ENCODE results near the gene PGM2L1. TPM values are rescaled to one million over a fixed set of nuclear protein-coding genes. Genes with fewer than 3 reads are reported as not detected.

PGM2L1 gene
- total RNA-seq, 3 donors from 2014 or later, result 8.3 to 12.2 (median 12.0) TPM

DNA sequence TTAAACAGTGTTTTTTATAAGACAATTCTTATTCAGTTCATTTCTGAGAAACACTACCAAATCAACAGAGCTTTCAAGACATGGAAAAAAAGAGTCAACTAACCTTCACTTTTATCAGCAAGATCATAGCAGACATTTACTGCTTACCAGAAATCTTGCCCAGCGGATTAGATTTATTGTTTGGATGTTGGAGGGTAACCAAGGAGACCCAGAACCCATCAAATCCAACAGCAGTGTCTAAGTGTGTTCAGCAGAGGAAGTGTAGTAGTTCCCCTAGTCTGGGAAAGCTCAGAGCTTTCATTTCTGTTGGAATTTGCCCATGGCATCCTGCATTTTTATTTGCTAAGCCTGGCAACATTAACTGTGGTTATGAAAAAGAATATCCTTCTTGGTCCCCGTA is 2.4 kb upstream of the PGM2L1 start:
- TF ChIP-seq, protein P1, sequence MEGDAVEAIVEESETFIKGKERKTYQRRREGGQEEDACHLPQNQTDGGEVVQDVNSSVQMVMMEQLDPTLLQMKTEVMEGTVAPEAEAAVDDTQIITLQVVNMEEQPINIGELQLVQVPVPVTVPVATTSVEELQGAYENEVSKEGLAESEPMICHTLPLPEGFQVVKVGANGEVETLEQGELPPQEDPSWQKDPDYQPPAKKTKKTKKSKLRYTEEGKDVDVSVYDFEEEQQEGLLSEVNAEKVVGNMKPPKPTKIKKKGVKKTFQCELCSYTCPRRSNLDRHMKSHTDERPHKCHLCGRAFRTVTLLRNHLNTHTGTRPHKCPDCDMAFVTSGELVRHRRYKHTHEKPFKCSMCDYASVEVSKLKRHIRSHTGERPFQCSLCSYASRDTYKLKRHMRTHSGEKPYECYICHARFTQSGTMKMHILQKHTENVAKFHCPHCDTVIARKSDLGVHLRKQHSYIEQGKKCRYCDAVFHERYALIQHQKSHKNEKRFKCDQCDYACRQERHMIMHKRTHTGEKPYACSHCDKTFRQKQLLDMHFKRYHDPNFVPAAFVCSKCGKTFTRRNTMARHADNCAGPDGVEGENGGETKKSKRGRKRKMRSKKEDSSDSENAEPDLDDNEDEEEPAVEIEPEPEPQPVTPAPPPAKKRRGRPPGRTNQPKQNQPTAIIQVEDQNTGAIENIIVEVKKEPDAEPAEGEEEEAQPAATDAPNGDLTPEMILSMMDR (IDR thresholded peaks at IDR 0.05), result no peak
- no peaks in the 10 kb centered on the region for H3K9me3 ChIP-seq
- H3K36me3 ChIP-seq (ENCODE audit: low read depth), result no peaks in the 10 kb centered on the region
- DNase-seq, result no peak
- no peak overlapping the region for H3K4me3 ChIP-seq
- ATAC-seq, result no peak
- intact Hi-C loops (cut with DNase I, micrococcal nuclease), result no loop called here
- peaks cover 7% of the 10 kb centered on the region for H3K4me1 ChIP-seq (ENCODE audit: low read depth)

DNA sequence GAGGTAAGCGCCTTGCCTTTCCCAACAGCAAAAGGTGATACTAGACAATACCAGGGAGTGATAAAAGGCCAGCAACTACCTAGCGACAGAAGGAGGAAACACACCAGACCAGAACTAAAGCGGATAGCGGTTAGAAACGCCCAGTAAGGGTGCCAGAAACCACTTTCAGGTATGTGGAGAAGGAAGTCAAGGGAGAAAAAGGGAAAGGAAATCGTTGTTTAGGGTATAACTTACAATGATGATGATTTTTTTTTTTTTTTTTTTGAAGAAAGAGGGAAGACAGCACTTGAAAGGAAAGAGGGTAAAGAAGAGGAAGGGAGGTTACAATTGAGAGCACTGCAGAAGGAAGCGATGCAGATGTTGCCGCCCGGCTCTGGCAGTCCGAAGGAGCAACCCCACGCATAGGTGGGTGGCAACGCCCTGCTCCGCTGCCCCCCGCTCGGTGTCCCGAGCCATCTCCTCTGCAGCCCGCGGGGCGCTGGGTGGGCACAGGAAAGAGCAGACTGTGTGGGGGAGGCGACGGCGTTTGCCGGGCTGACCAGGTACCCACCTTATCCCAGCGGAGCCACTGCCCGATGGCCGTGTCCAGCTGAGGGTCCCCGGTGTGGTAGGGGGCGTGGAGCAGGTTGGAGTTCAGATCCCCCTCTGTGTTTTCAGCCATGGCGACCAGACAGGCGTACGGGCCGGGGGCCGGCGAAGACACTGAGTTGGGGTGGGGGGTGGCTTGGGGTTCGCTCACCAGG is 561 bp downstream of the PGM2L1 start:
- H3K4me1 ChIP-seq (ENCODE audit: low read depth), result peaks cover 7% of the 10 kb centered on the region
- ATAC-seq (peak; percentile 73), DNase-seq (peak; percentile 70 to 81 (median 78))
- no peaks in the 10 kb centered on the region for H3K9me3 ChIP-seq
- TF ChIP-seq, protein P1 (IDR thresholded peaks at IDR 0.05), result no peak
- H3K36me3 ChIP-seq (ENCODE audit: low read depth), result no peaks in the 10 kb centered on the region
- intact Hi-C loops (cut with DNase I, micrococcal nuclease), result no loop called here
- H3K4me3 ChIP-seq, result peak overlapping the region; percentile 76

DNA sequence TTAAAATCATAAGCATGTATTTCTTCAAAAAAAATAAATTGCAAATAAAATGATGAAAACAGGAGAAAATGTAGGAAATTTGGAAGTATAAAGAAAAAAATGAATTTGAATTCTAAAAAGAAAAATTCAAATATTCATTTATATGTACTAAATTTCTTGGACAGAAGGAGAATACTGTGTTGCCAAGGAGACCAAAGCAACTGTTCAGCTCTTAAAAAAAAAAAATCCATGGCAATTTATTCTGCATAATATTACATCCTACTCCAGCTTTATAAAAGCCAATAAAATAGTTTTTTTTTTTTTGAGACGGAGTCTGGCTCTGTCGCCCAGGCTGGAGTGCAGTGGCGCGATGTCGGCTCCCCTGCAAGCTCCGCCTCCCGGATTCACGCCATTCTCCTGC is 6.0 kb downstream of the PGM2L1 start:
- Histone ChIP-seq H3K36me3 (ENCODE audit: low read depth) (no peaks in the 10 kb centered on the region), H3K4me3 (no peak overlapping the region), H3K4me1 (ENCODE audit: low read depth) (peaks cover 12% of the 10 kb centered on the region), H3K9me3 (no peaks in the 10 kb centered on the region)
- DNase-seq (no peak), ATAC-seq (no peak)
- TF ChIP-seq, protein P1 (IDR thresholded peaks at IDR 0.05), result no peak
- intact Hi-C loops (cut with DNase I, micrococcal nuclease), result loop anchor here in 1 of 2 donors (5.0 kb wide), 1 partner anchor 60 kb away; no protein-coding TSS in a partner anchor

DNA sequence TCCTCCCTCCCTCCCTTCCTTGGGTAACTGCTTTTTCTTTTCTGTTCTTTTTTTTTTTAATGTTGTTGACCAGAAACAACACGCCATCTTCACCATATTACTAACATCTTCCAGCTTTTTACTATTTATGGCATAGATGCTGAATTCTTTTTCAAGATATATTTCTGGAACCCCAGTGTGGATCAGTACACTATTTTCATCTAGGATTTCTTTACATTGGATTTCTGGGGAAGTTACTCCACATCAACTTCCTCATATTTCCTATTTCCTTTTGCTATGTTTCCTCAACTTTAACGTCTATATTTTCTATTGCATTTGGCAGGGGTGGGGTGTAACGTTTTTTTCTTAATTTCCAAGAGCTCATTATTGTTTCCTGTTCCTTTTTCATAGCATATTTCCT is 7.0 kb downstream of the PGM2L1 start:
- ATAC-seq, result no peak
- H3K36me3 ChIP-seq (ENCODE audit: low read depth), result no peaks in the 10 kb centered on the region
- peaks cover 5% of the 10 kb centered on the region for H3K4me1 ChIP-seq (ENCODE audit: low read depth)
- no peaks in the 10 kb centered on the region for H3K9me3 ChIP-seq
- DNase-seq, result no peak
- no peak overlapping the region for H3K4me3 ChIP-seq
- TF ChIP-seq, protein P1 (IDR thresholded peaks at IDR 0.05), result no peak
- intact Hi-C loops (cut with DNase I, micrococcal nuclease), result loop anchor here in 1 of 2 donors (5.0 kb wide), 1 partner anchor 61 kb away; no protein-coding TSS in a partner anchor

DNA sequence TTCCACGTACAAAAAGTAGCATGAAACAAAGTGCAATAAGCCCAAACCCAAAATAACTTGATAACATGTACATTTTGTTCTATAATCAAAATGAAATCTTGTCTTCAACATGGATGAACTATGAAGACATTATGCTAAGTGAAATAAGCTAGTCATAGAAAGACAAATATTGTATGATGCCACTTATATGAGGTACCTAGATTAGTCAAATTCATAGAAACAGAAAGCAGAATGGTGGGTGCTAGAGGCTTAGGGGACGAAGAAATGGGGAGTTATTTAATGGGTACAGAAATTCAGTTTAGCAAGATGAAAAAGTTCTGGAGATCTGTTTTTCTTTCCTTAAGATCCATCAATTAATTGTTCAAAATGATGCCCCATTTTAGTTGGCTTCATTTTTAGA is 7.5 kb downstream of the PGM2L1 start:
- TF ChIP-seq, protein P1 (IDR thresholded peaks at IDR 0.05), result no peak
- H3K4me1 ChIP-seq (ENCODE audit: low read depth), result peaks cover 5% of the 10 kb centered on the region
- no peak overlapping the region for H3K4me3 ChIP-seq
- no peaks in the 10 kb centered on the region for H3K36me3 ChIP-seq (ENCODE audit: low read depth)
- ATAC-seq (no peak), DNase-seq (no peak)
- no peaks in the 10 kb centered on the region for H3K9me3 ChIP-seq
- intact Hi-C loops (cut with DNase I, micrococcal nuclease), result loop anchor here in 1 of 2 donors (5.0 kb wide), 1 partner anchor 62 kb away; no protein-coding TSS in a partner anchor

Measured in mucosa of descending colon (tissue), 3 donors.